HG03064 (cell line): Measurements from ENCODE around the gene PLD1.
"Not testable (repeated sequence)": the region's sequence is repeated elsewhere in the genome, so short reads cannot be mapped to it uniquely, and the experiment has no call there.

Source experiments
- ATAC-seq: cut with Tn5 transposase; IDR thresholded peaks from one replicate; pipeline ENCODE4 v1.9.1; 2021; ENCODE audit warnings: low read depth; ENCODE audit not compliant: unreplicated experiment

The PLD1 gene

GRCh38 chr3:171809861-171810628 is at the start of gene PLD1:
PLD1 (minus strand) TSS chr3:171810483; CDS start chr3:171738051, 72,432 bp downstream.
- peak; percentile 51 for ATAC-seq

GRCh38 chr3:171858770-171859169 is 48.5 kb upstream of the PLD1 start:
- ATAC-seq = not testable (repeated sequence)

- ATAC-seq = no peak
These were observed 44.5 kb upstream of the PLD1 start for GRCh38 chr3:171854649-171855305.

GRCh38 chr3:171851660-171852058 is 41.4 kb upstream of the PLD1 start:
- no peak for ATAC-seq

- ATAC-seq = no peak
These were observed 40.8 kb upstream of the PLD1 start for GRCh38 chr3:171850960-171851659.

GRCh38 chr3:171850320-171850959 is 40.2 kb upstream of the PLD1 start:
- ATAC-seq = no peak

- no peak for ATAC-seq
These were observed 39.5 kb upstream of the PLD1 start for GRCh38 chr3:171849617-171850319.

- ATAC-seq = no peak
These were observed 37.4 kb upstream of the PLD1 start for GRCh38 chr3:171847595-171848259.

GRCh38 chr3:171847133-171847532 is 36.9 kb upstream of the PLD1 start:
- no peak for ATAC-seq

GRCh38 chr3:171846597-171846996 is 36.3 kb upstream of the PLD1 start:
- ATAC-seq = peak; percentile 97

- ATAC-seq = no peak
These were observed 35.4 kb upstream of the PLD1 start for GRCh38 chr3:171845481-171846284.

GRCh38 chr3:171844873-171845272 is 34.6 kb upstream of the PLD1 start:
- ATAC-seq = no peak

GRCh38 chr3:171842864-171843518 is 32.7 kb upstream of the PLD1 start, which contains the start of gene TMEM212:
TMEM212 (plus strand) TSS chr3:171843349; CDS start chr3:171843384, 35 bp downstream.
- no peak for ATAC-seq

GRCh38 chr3:171841620-171842000 is 31.3 kb upstream of the PLD1 start:
- no peak for ATAC-seq

- ATAC-seq = no peak
These were observed 30.7 kb upstream of the PLD1 start for GRCh38 chr3:171840811-171841619.

- no peak for ATAC-seq
These were observed 30.1 kb upstream of the PLD1 start for GRCh38 chr3:171840445-171840810.

GRCh38 chr3:171839270-171839669 is 29.0 kb upstream of the PLD1 start:
- ATAC-seq = no peak
